ENCODE results near the gene KLHDC2. TPM values are rescaled to one million over a fixed set of nuclear protein-coding genes. Genes with fewer than 3 reads are reported as not detected.
"Not testable (repeated sequence)": the region's sequence is repeated elsewhere in the genome, so short reads cannot be mapped to it uniquely, and the experiment has no call there.

KLHDC2 gene
- 94.7 TPM for total RNA-seq

GRCh38 chr14:49767571-49768300 lies at the start of gene KLHDC2:
Gene KLHDC2 (plus strand): TSS chr14:49768153. CDS start chr14:49768469, 316 bp downstream.
- peak; percentile 95 for DNase-seq

- no peak for DNase-seq
Observed at GRCh38 chr14:49720744-49721143, 47.2 kb upstream of the KLHDC2 start.

GRCh38 chr14:49721733-49722435 lies 46.1 kb upstream of the KLHDC2 start:
- DNase-seq = not testable (repeated sequence)

GRCh38 chr14:49727171-49727570 lies 40.8 kb upstream of the KLHDC2 start:
- no peak for DNase-seq

GRCh38 chr14:49732896-49733295 lies 35.1 kb upstream of the KLHDC2 start:
- no peak for DNase-seq

GRCh38 chr14:49733836-49734235 lies 34.1 kb upstream of the KLHDC2 start:
- DNase-seq = no peak

GRCh38 chr14:49735669-49736068 lies 32.3 kb upstream of the KLHDC2 start:
- DNase-seq = not testable (repeated sequence)

- no peak for DNase-seq
Observed at GRCh38 chr14:49745191-49745590, 22.8 kb upstream of the KLHDC2 start.

GRCh38 chr14:49746476-49746875 lies 21.5 kb upstream of the KLHDC2 start:
- not testable (repeated sequence) for DNase-seq

GRCh38 chr14:49754570-49755097 lies 13.3 kb upstream of the KLHDC2 start:
- no peak for DNase-seq

GRCh38 chr14:49755378-49755777 lies 12.6 kb upstream of the KLHDC2 start:
- DNase-seq = no peak

GRCh38 chr14:49761839-49762551 lies 6.0 kb upstream of the KLHDC2 start:
- DNase-seq = no peak

- DNase-seq = peak; percentile 37
Observed at GRCh38 chr14:49766839-49767238, 1.1 kb upstream of the KLHDC2 start.

GRCh38 chr14:49767270-49767570 lies 733 bp upstream of the KLHDC2 start:
- DNase-seq = no peak

- peak; percentile 59 for DNase-seq
Observed at GRCh38 chr14:49768301-49769121, 558 bp downstream of the KLHDC2 start.

- no peak for DNase-seq
Observed at GRCh38 chr14:49769171-49769570, 1.2 kb downstream of the KLHDC2 start.

GRCh38 chr14:49769581-49770211 lies 1.7 kb downstream of the KLHDC2 start:
- DNase-seq = no peak

GRCh38 chr14:49770212-49770817 lies 2.4 kb downstream of the KLHDC2 start:
- DNase-seq = no peak

GRCh38 chr14:49771691-49772090 lies 3.7 kb downstream of the KLHDC2 start:
- not testable (repeated sequence) for DNase-seq

- DNase-seq = no peak
Observed at GRCh38 chr14:49774106-49774505, 6.2 kb downstream of the KLHDC2 start.

- DNase-seq = no peak
Observed at GRCh38 chr14:49778421-49778820, 10.5 kb downstream of the KLHDC2 start.

Data from tongue (tissue), 2 donors.